ENCODE results near the gene KLHL3.

Gene KLHL3

GRCh38 chr5:137747848-137748247, 12.0 kb upstream of the KLHL3 start:
- DNase-seq (ENCODE audit: low read depth in 2 of 2, low spot score in 1 of 2): no peak

- peak in 1 of 2 donors; percentile 29 for DNase-seq (ENCODE audit: low read depth in 2 of 2, low spot score in 1 of 2)
Measured at GRCh38 chr5:137743031-137743640, 7.2 kb upstream of the KLHL3 start.

DNA sequence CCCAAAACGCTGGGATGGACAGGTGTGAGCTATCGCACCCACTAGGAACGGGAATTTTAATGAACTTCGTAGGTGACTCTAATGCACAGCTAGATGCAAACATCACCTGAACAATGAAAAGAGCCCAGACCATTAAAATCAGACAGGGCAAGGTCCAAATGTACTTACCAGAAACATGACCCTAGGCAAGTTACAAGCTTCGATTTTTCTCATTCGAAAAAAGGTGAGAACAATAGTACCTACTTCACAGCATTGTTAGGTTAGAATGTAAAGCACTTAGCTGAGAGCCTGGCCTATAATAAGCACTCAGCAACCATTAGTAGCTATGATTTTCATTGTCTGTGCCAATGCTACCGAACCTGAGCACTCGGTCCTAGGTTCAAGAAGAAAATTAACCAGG, 5.8 kb upstream of the KLHL3 start:
- DNase-seq (ENCODE audit: low read depth in 2 of 2, low spot score in 1 of 2): no peak

- DNase-seq (ENCODE audit: low read depth in 2 of 2, low spot score in 1 of 2): no peak
Measured at GRCh38 chr5:137739737-137740136, 3.8 kb upstream of the KLHL3 start.

DNA sequence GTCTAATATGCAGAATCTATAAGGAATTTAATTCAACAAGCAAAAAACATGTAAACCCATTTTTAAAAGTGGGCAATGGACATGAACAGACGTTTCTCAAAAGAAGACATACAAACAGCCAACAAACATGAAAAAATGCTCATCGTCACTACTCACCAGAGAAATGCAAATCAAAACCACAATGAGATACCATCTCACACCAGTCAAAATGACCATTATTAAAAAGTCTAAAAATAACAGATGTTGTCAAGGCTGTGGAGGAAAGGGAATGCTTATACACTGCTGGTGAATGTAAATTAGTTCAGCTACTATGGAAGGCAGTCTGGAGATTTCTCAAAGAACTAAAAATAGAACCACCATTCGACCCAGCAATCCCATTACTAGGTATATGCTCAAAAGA, 3.1 kb upstream of the KLHL3 start:
- no peak for DNase-seq (ENCODE audit: low read depth in 2 of 2, low spot score in 1 of 2)

DNA sequence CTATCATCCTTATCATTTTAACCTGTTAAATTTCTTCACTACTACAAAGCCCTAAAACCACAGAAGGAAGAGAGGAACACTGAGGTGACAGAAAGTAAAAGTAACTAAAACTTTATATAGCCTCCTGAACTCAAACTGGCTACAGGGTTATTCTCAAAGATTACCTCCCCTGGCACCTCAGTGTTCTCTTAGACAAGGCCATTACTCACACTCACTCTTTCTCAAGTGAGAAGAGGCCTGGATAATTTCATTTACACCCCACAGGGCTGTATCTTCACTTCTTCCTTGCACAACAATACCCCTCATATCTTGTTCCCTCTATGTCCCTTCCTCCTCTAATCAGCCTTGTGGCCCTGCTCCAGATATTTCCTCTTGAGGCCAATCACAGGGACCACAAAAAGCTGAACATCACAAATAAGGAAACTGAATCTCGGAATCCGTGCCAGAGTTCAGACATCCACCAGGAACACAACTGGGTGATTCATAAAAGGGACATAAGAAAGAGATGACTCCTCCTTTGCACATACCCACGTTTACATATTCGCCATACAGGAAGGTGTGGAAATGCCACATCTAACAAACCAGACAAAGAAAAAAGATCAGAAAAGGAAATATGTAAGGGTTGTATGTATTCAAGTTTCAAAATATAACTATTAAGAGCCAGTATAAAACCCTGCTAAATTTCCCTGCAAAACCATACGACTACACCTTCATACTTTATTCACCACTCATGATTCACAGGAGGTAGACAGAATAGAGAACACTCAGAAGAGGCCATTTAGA, 1.7 kb upstream of the KLHL3 start:
- no peak for DNase-seq (ENCODE audit: low read depth in 2 of 2, low spot score in 1 of 2)

DNA sequence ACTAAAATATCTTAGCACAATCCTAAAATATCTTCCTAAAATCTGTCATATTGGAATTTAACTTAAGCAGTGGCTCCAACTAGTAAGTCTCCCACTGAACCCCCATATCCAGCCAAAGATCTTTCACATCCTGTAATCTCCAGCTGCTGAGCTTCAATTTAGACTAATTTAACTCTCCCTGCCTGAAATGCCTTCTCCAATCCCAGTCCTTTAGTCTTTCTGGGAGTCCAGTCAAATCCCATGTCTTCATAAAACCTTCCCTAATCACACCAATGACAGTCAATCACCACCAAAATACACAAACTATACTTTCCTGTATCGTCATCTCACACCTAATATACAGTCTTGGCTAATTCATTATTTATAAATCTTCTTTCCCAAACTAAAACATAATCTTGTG, 607 bp upstream of the KLHL3 start:
- no peak for DNase-seq (ENCODE audit: low read depth in 2 of 2, low spot score in 1 of 2)

GRCh38 chr5:137734962-137735554, 831 bp downstream of the KLHL3 start:
- no peak for DNase-seq (ENCODE audit: low read depth in 2 of 2, low spot score in 1 of 2)

GRCh38 chr5:137734331-137734730, 1.6 kb downstream of the KLHL3 start:
- no peak for DNase-seq (ENCODE audit: low read depth in 2 of 2, low spot score in 1 of 2)

DNA sequence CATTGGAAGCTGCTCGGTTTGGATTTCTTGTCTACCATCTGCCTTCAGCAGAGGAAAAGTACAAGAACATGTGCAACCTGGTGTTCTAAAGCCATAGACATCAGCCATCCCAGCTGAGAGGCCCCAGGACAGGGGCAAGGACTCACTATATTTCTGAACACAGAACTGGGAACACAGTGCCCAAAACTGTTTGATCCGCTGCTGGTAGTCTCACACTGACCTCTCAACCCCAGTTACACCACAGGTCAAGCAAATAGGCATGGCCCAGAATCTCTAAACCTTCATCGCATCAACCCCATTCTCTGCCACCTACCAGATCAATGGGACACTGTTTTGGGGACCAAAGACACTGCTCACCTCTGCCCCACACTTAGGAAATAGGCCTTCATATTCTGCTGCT, 2.0 kb downstream of the KLHL3 start:
- DNase-seq (ENCODE audit: low read depth in 2 of 2, low spot score in 1 of 2): no peak

GRCh38 chr5:137733006-137733405, 2.9 kb downstream of the KLHL3 start:
- DNase-seq (ENCODE audit: low read depth in 2 of 2, low spot score in 1 of 2): no peak

- DNase-seq (ENCODE audit: low read depth in 2 of 2, low spot score in 1 of 2): no peak
Measured at GRCh38 chr5:137731176-137731575, 4.7 kb downstream of the KLHL3 start.

GRCh38 chr5:137730336-137730735, 5.6 kb downstream of the KLHL3 start:
- DNase-seq (ENCODE audit: low read depth in 2 of 2, low spot score in 1 of 2): no peak

DNA sequence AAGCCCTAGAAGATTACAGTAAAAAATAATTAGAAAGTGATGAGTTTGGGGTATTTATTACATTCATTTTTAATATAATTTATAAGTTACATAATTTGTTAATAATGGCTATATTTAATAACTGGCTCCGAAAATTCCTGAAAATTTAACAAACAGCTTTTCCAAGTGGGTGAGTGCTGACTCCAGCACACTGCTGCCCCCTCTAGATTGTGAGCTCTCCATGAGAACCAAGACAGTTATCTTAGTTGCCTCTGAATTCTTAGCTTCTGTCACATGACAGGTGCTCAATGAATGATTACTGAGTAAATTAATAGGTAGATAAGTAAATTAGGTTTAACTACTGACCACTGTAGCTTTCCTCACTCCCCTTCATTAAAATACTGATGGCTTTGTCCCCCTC, 7.8 kb downstream of the KLHL3 start:
- no peak for DNase-seq (ENCODE audit: low read depth in 2 of 2, low spot score in 1 of 2)

DNA sequence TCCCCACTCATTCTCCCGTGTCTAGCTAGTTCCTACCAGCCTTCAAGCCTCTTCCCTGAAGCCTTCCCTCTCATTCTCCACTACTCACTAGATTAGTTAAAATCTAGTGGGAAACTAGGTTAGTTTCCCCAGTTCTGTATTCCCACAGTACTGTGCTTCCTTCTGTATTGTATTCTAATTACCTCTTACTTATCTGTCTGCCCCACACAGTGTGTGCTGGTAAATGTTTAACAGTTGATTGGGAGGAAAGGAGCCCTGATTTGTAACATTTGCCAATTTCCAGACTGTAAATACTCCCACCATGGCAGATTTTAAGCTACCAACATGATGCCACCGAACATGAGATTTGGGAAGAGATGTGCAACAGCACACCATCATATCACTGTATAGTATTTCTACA, 8.3 kb downstream of the KLHL3 start:
- DNase-seq (ENCODE audit: low read depth in 2 of 2, low spot score in 1 of 2): no peak

DNA sequence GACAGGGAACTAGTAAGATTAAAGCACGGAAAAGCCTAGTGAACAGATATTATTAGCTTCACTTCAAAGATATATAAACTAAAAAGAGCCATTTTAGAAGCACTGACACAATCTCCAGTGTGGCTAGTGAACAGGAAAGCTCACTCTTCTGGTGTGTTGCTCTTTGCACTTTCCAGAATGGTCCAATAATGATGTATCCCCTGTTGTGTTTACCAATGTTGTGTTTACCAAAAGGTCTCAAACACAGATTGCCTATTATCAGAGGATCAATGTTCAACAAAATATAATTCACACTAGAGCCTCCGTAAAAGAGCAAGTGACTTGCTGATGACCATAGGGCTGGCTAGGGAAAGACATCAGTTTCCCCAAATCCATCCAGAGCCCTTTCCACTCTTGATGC, 11.6 kb downstream of the KLHL3 start:
- DNase-seq (ENCODE audit: low read depth in 2 of 2, low spot score in 1 of 2): no peak

DNA sequence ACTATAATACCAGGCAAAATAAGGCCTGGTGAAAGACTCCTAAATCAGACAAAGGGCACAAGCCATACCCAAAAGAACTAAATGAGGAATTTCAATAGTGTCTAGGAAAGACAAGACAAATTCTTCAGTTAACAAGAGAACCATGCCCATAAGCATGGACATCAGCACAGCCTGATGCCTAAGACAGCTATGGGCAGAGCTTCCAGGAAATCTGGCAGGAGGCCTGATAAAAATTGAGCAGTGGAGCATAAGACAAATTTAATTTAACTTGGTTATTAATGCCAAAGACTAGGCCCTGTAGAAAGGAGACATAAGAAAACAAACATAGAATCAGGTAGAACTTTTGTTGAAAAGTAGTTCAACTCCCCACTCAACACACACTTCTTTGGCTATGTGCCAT, 17.3 kb downstream of the KLHL3 start:
- no peak for DNase-seq (ENCODE audit: low read depth in 2 of 2, low spot score in 1 of 2)

- DNase-seq (ENCODE audit: low read depth in 2 of 2, low spot score in 1 of 2): no peak
Measured at GRCh38 chr5:137716337-137716736, 19.6 kb downstream of the KLHL3 start.

GRCh38 chr5:137715456-137715855, 20.4 kb downstream of the KLHL3 start:
- no peak for DNase-seq (ENCODE audit: low read depth in 2 of 2, low spot score in 1 of 2)

DNA sequence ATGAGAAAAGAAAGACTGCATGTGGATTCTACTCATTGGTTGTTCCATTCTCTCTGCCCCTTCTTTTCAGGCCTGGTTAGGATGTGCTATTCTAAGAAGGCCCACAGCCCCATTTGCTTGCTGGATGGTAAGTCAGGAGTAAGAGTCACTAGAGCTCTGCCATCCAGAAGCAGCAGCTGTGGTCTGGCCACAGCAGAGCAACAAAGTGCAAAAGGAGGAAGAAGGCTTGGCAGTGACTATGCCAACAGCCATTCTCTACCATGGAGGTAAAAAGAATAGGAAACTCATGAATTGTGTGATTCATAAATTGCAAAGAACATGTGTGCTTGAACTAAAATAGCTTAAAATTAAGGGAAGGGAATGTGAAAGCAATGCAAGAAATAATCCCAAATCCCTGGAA, 20.9 kb downstream of the KLHL3 start:
- no peak for DNase-seq (ENCODE audit: low read depth in 2 of 2, low spot score in 1 of 2)

DNA sequence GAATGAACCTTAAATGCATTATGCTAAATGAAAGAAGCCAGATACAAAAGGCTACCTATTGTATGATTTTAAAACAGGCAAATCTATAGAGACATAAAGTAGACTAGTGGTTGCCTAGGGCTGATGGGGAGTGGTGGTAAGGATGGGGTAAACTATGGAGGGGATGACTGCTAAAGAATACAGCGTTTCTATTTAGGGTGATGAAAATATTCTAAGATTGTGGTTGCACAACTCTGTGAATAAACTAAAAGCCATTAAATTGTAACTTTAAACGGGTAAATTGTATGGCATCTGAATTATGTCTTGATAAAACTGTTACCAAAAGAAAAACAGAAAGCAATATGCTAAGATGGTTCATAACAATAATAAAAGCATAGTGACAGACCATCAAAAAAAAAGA, 21.4 kb downstream of the KLHL3 start:
- DNase-seq (ENCODE audit: low read depth in 2 of 2, low spot score in 1 of 2): no peak

DNA sequence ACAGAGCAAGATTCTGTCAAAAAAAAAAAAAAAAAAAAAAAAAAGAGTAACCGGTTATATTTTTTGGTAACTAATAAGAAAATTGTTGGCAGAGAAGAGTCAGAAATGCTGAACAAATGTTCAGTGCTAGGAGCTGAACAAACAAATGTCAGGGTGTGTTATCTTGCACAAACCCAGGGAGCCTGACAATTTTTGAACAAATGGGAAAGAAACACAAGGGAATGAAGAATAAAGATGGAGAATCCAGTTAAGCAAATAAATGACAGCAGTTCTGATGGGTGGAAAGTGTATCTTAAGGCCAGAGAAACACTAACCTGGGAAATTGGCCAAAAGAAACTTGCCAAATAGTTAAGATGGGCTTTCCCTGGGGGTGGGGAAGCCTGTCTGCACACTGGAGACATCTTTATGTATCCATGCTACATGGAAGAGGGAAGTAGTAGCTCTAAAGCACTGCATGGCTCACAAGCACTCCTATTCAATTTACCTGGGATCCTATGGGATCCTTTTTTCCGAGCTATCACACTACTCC, 23.7 kb downstream of the KLHL3 start:
- DNase-seq (ENCODE audit: low read depth in 2 of 2, low spot score in 1 of 2): no peak

Data from stimulated activated CD8-positive, alpha-beta memory T cell treated with anti-CD3 and anti-CD28 coated beads, Interleukin-4, amount 100 ng/mL, for 1 hour (primary cell).